Gastrocnemius medialis (tissue), 4 donors: ENCODE results near the gene IGFBPL1. TPM values are rescaled to one million over a fixed set of nuclear protein-coding genes. Genes with fewer than 3 reads are reported as not detected.

Source experiments
- ATAC-seq, 2 donors: fragments of 150-250 bp; one replicate each; pipeline ENCODE4 v1.9.1; 2016
- DNase-seq, 2 donors: peaks; one replicate each; pipeline ENCODE4 v3.0.0-alpha.2; 2019
- H3K27ac ChIP-seq, 4 donors: fragments of 200-600 bp; sonication (generic); 1 replicate in 1 of 4; 2 replicates in 3 of 4; pipeline ENCODE4 v1.5.1; 2016 to 2018; ENCODE audit warnings: mild to moderate bottlenecking in 2 of 4, moderate library complexity in 1 of 4
- H3K27me3 ChIP-seq, 3 donors: fragments of 200-600 bp; sonication (generic) in 2 of 3; 1 replicate in 1 of 3; 2 replicates in 2 of 3; pipeline versions ENCODE4 v1.5.1 to v1.6.0; 2016 to 2019; ENCODE audit warnings: mild to moderate bottlenecking in 1 of 3, moderate library complexity in 1 of 3
- H3K36me3 ChIP-seq, 2 donors: fragments of 200-600 bp; sonication (generic) in 1 of 2; one replicate each; pipeline ENCODE4 v1.5.1; 2017 to 2018
- H3K4me1 ChIP-seq, 2 donors: fragments of 200-600 bp; sonication (generic) in 1 of 2; one replicate each; pipeline ENCODE4 v1.5.1; 2016 to 2017; ENCODE audit warnings: mild to moderate bottlenecking in 2 of 2
- H3K4me3 ChIP-seq, 4 donors: fragments of 200-600 bp; sonication (generic) in 3 of 4; 1 replicate in 1 of 4; 2 replicates in 3 of 4; pipeline ENCODE4 v1.5.1; 2016 to 2019; ENCODE audit warnings: mild to moderate bottlenecking in 2 of 4
- H3K9me3 ChIP-seq, 3 donors: fragments of 200-600 bp; sonication (generic) in 2 of 3; 1 replicate in 1 of 3; 2 replicates in 2 of 3; pipeline ENCODE4 v1.5.1; 2016 to 2019
- POLR2A ChIP-seq, 2 donors: fragments of 450-650 bp; IDR thresholded peaks; one replicate each; pipeline ENCODE4 v1.6.1; 2017; ENCODE audit warnings: antibody characterized with exemption in 2 of 2, mild to moderate bottlenecking in 2 of 2, moderate library complexity in 2 of 2
- in situ Hi-C, 4 donors: fragments of 200-750 bp; cut with MboI; loops; one replicate each; pipeline versions ENCODE4 v1.15.0 to v1.8.0; 2017; ENCODE audit warnings: low sequenced_read_pairs in 4 of 4
- intact Hi-C: fragments of 100-400 bp; cut with DNase I; formaldehyde crosslinking; loops from one replicate; pipeline ENCODE4 v1.15.1; 2023; ENCODE audit warnings: low total_unique reads
- total RNA-seq, 4 donors: library from RNA; depleted of rRNA; stranded (reverse); fragments of >200 nt; gene quantifications; one replicate each; pipeline versions ENCODE4 v1.1.0 to v1.2.3, GENCODE V29; 2016
- TF ChIP-seq, protein P1 (sequence below), 5 experiments: fragments of 450-650 bp in 3 of 5; fragments of 200-600 bp in 2 of 5; sonication (generic) in 2 of 5; IDR thresholded peaks in 4 of 5; conservative IDR thresholded peaks in 1 of 5; 1 replicate in 4 of 5; 2 replicates in 1 of 5; pipeline ENCODE4 v1.5.1; 2016 to 2019; ENCODE audit warnings: antibody characterized with exemption in 5 of 5, mild to moderate bottlenecking in 3 of 5, moderate library complexity in 3 of 5

IGFBPL1 gene
- total RNA-seq, 4 donors from 2014 or later: not detected

DNA sequence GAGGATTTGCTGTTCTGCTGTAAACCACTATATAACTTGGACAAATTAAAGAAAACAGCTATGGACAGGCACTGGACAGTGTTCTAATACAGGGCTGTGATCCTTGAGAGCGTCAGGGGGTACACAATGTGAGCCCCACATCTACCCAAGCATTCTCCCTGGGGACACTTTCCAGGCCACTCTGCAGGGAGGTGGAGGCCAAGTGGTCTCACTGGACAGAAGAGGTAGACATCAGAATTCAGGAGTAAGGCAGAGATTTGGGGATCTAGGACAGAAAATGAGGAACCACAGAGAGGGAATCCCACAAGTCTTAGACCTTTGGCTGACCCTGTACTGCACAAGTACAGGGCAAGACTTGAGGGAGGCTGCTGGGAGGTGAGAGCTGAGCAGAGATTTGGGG, 3.8 kb upstream of the IGFBPL1 start:
- Histone ChIP-seq H3K9me3 (no peaks in the 10 kb centered on the region), H3K27me3 (peaks cover 13 to 25% (median 21%) of the 10 kb centered on the region in 3 donors), H3K4me1 (no peaks in the 10 kb centered on the region), H3K4me3 (no peak overlapping the region), H3K27ac (no peak overlapping the region), H3K36me3 (no peaks in the 10 kb centered on the region)
- intact Hi-C loops (no loop called here), in situ Hi-C loops (no loop called here)
- TF ChIP-seq POLR2A (IDR thresholded peaks at IDR 0.05): no peak
- TF ChIP-seq, protein P1, sequence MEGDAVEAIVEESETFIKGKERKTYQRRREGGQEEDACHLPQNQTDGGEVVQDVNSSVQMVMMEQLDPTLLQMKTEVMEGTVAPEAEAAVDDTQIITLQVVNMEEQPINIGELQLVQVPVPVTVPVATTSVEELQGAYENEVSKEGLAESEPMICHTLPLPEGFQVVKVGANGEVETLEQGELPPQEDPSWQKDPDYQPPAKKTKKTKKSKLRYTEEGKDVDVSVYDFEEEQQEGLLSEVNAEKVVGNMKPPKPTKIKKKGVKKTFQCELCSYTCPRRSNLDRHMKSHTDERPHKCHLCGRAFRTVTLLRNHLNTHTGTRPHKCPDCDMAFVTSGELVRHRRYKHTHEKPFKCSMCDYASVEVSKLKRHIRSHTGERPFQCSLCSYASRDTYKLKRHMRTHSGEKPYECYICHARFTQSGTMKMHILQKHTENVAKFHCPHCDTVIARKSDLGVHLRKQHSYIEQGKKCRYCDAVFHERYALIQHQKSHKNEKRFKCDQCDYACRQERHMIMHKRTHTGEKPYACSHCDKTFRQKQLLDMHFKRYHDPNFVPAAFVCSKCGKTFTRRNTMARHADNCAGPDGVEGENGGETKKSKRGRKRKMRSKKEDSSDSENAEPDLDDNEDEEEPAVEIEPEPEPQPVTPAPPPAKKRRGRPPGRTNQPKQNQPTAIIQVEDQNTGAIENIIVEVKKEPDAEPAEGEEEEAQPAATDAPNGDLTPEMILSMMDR (IDR thresholded peaks at IDR 0.05 in 4 of 5, conservative IDR thresholded peaks at IDR 0.05 in 1 of 5): no peak
- ATAC-seq: no peak
- no peak for DNase-seq

DNA sequence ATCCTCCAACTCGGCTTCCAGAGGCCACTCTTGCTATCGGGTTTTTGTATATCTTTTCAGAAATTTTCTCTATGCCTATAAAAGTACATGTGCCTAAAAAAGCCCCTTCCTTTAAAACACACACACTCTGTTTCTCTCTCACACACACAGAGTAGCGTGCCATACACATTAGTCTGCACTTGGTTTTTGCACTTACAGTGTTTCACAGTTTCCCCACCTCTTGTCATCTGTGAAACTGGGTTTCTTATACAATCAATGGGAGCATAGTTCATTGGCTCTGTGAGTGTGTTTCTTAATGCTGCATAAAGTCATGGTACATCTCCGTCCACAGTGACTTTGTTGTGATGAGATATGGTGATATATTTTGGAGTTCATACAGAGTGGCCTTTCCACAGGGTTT, 664 bp upstream of the IGFBPL1 start:
- ATAC-seq (no peak), DNase-seq (no peak)
- in situ Hi-C loops (loop anchor here in 1 of 4 donors (25.0 kb wide), 1 partner anchor 663 kb away; the partner anchor contains the start of gene TRMT10B), intact Hi-C loops (no loop called here)
- no peaks in the 10 kb centered on the region for H3K4me1 ChIP-seq
- no peaks in the 10 kb centered on the region for H3K9me3 ChIP-seq
- H3K27ac ChIP-seq: no peak overlapping the region
- TF ChIP-seq, protein P1 (IDR thresholded peaks at IDR 0.05 in 4 of 5, conservative IDR thresholded peaks at IDR 0.05 in 1 of 5): no peak
- no peak overlapping the region for H3K4me3 ChIP-seq
- no peaks in the 10 kb centered on the region for H3K36me3 ChIP-seq
- peaks cover 13 to 33% (median 31%) of the 10 kb centered on the region in 3 donors for H3K27me3 ChIP-seq

DNA sequence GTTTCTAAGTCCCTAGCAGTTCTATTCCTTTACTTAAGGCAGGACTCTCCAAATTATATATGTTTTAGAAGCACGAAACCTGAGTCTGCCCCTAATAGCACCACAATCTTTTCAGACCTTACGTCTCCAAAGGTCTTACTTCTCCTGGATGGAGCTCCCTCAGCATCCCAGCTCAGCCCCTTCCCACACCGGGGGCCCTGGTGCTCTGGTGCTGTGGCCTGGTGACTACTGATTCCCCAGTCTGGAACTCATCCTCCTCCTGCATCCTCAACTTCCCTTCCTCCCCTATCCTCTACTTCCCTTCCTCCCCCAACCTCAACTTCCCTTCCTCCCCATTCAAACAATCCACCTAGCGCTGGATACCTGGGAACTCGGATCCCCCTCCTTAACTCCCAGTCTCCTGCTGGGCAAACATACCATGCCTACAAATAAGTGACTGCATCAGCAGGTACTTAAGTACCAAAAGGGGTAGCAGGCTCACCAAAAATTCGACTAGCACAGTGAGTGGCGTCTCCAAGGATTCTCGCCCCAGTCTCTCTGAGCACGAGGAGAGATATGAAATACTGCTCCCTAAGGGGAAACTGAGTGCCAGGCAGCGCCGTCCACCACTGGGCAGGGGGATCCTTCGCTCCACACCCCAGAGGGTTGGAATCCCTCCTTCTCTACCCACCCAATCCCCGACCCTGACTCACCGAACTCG, 831 bp downstream of the IGFBPL1 start:
- H3K27ac ChIP-seq: no peak overlapping the region
- H3K4me3 ChIP-seq: no peak overlapping the region
- no peaks in the 10 kb centered on the region for H3K36me3 ChIP-seq
- DNase-seq: no peak
- H3K27me3 ChIP-seq: peaks cover 13 to 33% (median 31%) of the 10 kb centered on the region in 3 donors
- no peak for TF ChIP-seq POLR2A (IDR thresholded peaks at IDR 0.05)
- TF ChIP-seq, protein P1 (IDR thresholded peaks at IDR 0.05 in 4 of 5, conservative IDR thresholded peaks at IDR 0.05 in 1 of 5): no peak
- in situ Hi-C loops (loop anchor here in 1 of 4 donors (25.0 kb wide), 1 partner anchor 661 kb away; the partner anchor contains the start of gene TRMT10B), intact Hi-C loops (no loop called here)
- no peaks in the 10 kb centered on the region for H3K9me3 ChIP-seq
- no peaks in the 10 kb centered on the region for H3K4me1 ChIP-seq
- no peak for ATAC-seq

DNA sequence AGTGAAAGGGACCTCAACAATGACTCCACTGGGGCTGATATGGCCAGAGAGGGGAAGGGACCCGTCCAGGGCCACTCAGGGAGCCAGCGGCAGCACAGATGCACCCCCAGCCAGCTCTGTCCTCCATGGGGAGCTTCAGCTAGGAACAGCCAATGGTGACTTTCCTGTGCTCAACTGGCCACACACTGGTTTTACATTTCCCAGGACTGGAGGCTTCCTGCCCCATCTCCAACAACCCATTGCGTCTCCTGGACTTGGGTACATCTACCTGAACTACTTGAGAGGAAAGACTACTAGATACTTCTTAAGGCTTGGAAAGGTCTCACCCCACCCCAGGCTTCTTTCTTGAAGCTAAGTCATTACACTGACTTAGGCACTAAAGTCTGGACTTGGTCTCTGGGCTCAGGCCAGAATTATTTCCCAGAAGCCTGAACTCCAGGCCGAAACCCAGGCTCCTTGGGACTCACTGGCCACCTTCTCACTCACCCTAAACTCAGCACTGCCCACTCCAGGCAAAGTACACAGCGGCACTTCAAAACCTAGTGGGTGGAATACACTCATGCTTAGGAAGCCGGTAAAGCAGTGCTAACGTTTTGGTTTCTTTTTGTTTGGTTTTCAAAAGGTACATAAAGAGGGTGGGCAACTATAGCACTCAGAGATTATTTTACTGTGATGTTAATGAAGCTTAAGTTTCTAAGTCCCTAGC, 1.5 kb downstream of the IGFBPL1 start:
- peaks cover 13 to 33% (median 31%) of the 10 kb centered on the region in 3 donors for H3K27me3 ChIP-seq
- no peaks in the 10 kb centered on the region for H3K4me1 ChIP-seq
- in situ Hi-C loops (loop anchor here in 1 of 4 donors (25.0 kb wide), 1 partner anchor 660 kb away; the partner anchor contains the start of gene TRMT10B), intact Hi-C loops (no loop called here)
- TF ChIP-seq POLR2A (IDR thresholded peaks at IDR 0.05): no peak
- TF ChIP-seq, protein P1 (IDR thresholded peaks at IDR 0.05 in 4 of 5, conservative IDR thresholded peaks at IDR 0.05 in 1 of 5): no peak
- no peaks in the 10 kb centered on the region for H3K9me3 ChIP-seq
- no peaks in the 10 kb centered on the region for H3K36me3 ChIP-seq
- H3K4me3 ChIP-seq: no peak overlapping the region
- no peak overlapping the region for H3K27ac ChIP-seq
- DNase-seq (no peak), ATAC-seq (no peak)
